ENCODE data around the gene C21orf58.

The C21orf58 gene

GRCh38 chr21:46340998-46341397 is 17.3 kb upstream of the C21orf58 start:
- TF ChIP-seq CTCF (IDR thresholded peaks at IDR 0.05; ENCODE audit: extremely low read depth, insufficient read depth, missing control alignments) = no peak
- DNase-seq (ENCODE audit: low spot score) = no peak
- in situ Hi-C loops (cut with MboI; ENCODE audit: low pct_unique_long_range_greater_than_20kb, low sequenced_read_pairs, unreplicated experiment) = no loop called here

GRCh38 chr21:46336603-46337002 is 12.9 kb upstream of the C21orf58 start:
- in situ Hi-C loops (cut with MboI; ENCODE audit: low pct_unique_long_range_greater_than_20kb, low sequenced_read_pairs, unreplicated experiment) = no loop called here

GRCh38 chr21:46334351-46335140 is 10.9 kb upstream of the C21orf58 start:
- in situ Hi-C loops (cut with MboI; ENCODE audit: low pct_unique_long_range_greater_than_20kb, low sequenced_read_pairs, unreplicated experiment) = no loop called here
- no peak for TF ChIP-seq CTCF (IDR thresholded peaks at IDR 0.05; ENCODE audit: extremely low read depth, insufficient read depth, missing control alignments)
- DNase-seq (ENCODE audit: low spot score) = no peak

More at GRCh38 chr21:46336603-46337002, 12.9 kb upstream of the C21orf58 start:
- no peak for DNase-seq (ENCODE audit: low spot score)
- no peak for TF ChIP-seq CTCF (IDR thresholded peaks at IDR 0.05; ENCODE audit: extremely low read depth, insufficient read depth, missing control alignments)

- in situ Hi-C loops (cut with MboI; ENCODE audit: low pct_unique_long_range_greater_than_20kb, low sequenced_read_pairs, unreplicated experiment) = no loop called here
- no peak for DNase-seq (ENCODE audit: low spot score)
- no peak for TF ChIP-seq CTCF (IDR thresholded peaks at IDR 0.05; ENCODE audit: extremely low read depth, insufficient read depth, missing control alignments)
Measured at GRCh38 chr21:46329796-46330195, 6.1 kb upstream of the C21orf58 start.

GRCh38 chr21:46328151-46328550 is 4.5 kb upstream of the C21orf58 start:
- DNase-seq (ENCODE audit: low spot score) = no peak
- in situ Hi-C loops (cut with MboI; ENCODE audit: low pct_unique_long_range_greater_than_20kb, low sequenced_read_pairs, unreplicated experiment) = no loop called here
- TF ChIP-seq CTCF (IDR thresholded peaks at IDR 0.05; ENCODE audit: extremely low read depth, insufficient read depth, missing control alignments) = no peak

- no peak for TF ChIP-seq CTCF (IDR thresholded peaks at IDR 0.05; ENCODE audit: extremely low read depth, insufficient read depth, missing control alignments)
- no peak for DNase-seq (ENCODE audit: low spot score)
- in situ Hi-C loops (cut with MboI; ENCODE audit: low pct_unique_long_range_greater_than_20kb, low sequenced_read_pairs, unreplicated experiment) = no loop called here
Measured at GRCh38 chr21:46327711-46328110, 4.0 kb upstream of the C21orf58 start.

Measured in GM13977 (cell line).